ENCODE data around the gene SLC10A2. TPM values are rescaled to one million over a fixed set of nuclear protein-coding genes. Genes with fewer than 3 reads are reported as not detected.
A peak's percentile ranks its signal among the peaks of the same experiment; 100 is the strongest.

Gene SLC10A2
- total and polyA plus RNA-seq, 2 experiments from 2014 or later = not detected

- no peaks in the 10 kb centered on the region for H3K27me3 ChIP-seq
- no peak for TF ChIP-seq CTCF (IDR thresholded peaks at IDR 0.05; ENCODE audit: low read depth, low read length)
Measured at GRCh38 chr13:103087275-103087674, 21.1 kb upstream of the SLC10A2 start.

DNA sequence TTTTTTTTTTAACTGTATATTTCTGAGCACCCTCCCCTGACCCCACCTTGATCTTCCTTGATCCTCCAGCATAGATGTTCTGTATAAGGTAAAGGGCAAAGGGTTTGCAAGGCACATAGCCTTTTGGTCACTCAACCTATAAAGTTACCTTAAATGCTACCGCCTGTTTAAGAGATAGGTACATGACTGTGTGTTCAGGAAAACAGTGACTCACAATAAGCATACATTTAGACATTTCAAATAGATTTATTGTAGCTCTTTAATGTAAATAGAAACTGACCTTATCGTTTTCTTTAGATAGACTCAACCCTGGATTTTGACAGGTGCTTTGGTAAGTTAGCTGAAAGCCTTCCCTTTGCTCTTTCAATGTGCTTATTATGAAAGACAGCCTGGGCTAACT, 15.2 kb upstream of the SLC10A2 start:
- no peak for DNase-seq (ENCODE audit: low read depth in 1 of 2, low spot score in 1 of 2)
- TF ChIP-seq CTCF (IDR thresholded peaks at IDR 0.05; ENCODE audit: low read depth, low read length) = no peak
- Histone ChIP-seq H3K4me3 (no peak overlapping the region), H3K4me1 (ENCODE audit: low read depth) (no peaks in the 10 kb centered on the region), H3K27me3 (no peaks in the 10 kb centered on the region), H3K9me3 (ENCODE audit: low read depth) (no peaks in the 10 kb centered on the region), H3K36me3 (no peaks in the 10 kb centered on the region), H3K27ac (no peak overlapping the region)

More at GRCh38 chr13:103087275-103087674, 21.1 kb upstream of the SLC10A2 start:
- Histone ChIP-seq H3K27ac (no peak overlapping the region), H3K9me3 (ENCODE audit: low read depth) (no peaks in the 10 kb centered on the region), H3K4me3 (no peak overlapping the region), H3K36me3 (no peaks in the 10 kb centered on the region), H3K4me1 (ENCODE audit: low read depth) (no peaks in the 10 kb centered on the region)
- DNase-seq (ENCODE audit: low read depth in 1 of 2, low spot score in 1 of 2) = no peak

- no peaks in the 10 kb centered on the region for H3K27me3 ChIP-seq
- TF ChIP-seq CTCF (IDR thresholded peaks at IDR 0.05; ENCODE audit: low read depth, low read length) = no peak
- H3K4me3 ChIP-seq = no peak overlapping the region
- H3K4me1 ChIP-seq (ENCODE audit: low read depth) = no peaks in the 10 kb centered on the region
- no peaks in the 10 kb centered on the region for H3K36me3 ChIP-seq
- no peaks in the 10 kb centered on the region for H3K9me3 ChIP-seq (ENCODE audit: low read depth)
- DNase-seq (ENCODE audit: low read depth in 1 of 2, low spot score in 1 of 2) = no peak
- H3K27ac ChIP-seq = no peak overlapping the region
Measured at GRCh38 chr13:103078158-103078557, 11.9 kb upstream of the SLC10A2 start.

GRCh38 chr13:103068836-103069235, 2.6 kb upstream of the SLC10A2 start:
- no peaks in the 10 kb centered on the region for H3K36me3 ChIP-seq
- peaks cover 6% of the 10 kb centered on the region for H3K4me1 ChIP-seq (ENCODE audit: low read depth)
- peak overlapping the region; percentile 49 for H3K27ac ChIP-seq
- no peak for DNase-seq (ENCODE audit: low read depth in 1 of 2, low spot score in 1 of 2)
- no peak overlapping the region for H3K4me3 ChIP-seq
- no peak for TF ChIP-seq CTCF (IDR thresholded peaks at IDR 0.05; ENCODE audit: low read depth, low read length)
- H3K27me3 ChIP-seq = no peaks in the 10 kb centered on the region
- no peaks in the 10 kb centered on the region for H3K9me3 ChIP-seq (ENCODE audit: low read depth)

- Histone ChIP-seq H3K36me3 (no peaks in the 10 kb centered on the region), H3K9me3 (ENCODE audit: low read depth) (no peaks in the 10 kb centered on the region), H3K4me1 (ENCODE audit: low read depth) (peaks cover 6% of the 10 kb centered on the region), H3K27me3 (no peaks in the 10 kb centered on the region), H3K27ac (peak overlapping the region; percentile 49), H3K4me3 (no peak overlapping the region)
- no peak for TF ChIP-seq CTCF (IDR thresholded peaks at IDR 0.05; ENCODE audit: low read depth, low read length)
- DNase-seq (ENCODE audit: low read depth in 1 of 2, low spot score in 1 of 2) = peak in 1 of 2 donors; percentile 34
Measured at GRCh38 chr13:103067751-103068555, 1.7 kb upstream of the SLC10A2 start.
